Measurements from ENCODE around the gene ZSCAN21. TPM values are rescaled to one million over a fixed set of nuclear protein-coding genes. Genes with fewer than 3 reads are reported as not detected.
A peak's percentile ranks its signal among the peaks of the same experiment; 100 is the strongest.

The ZSCAN21 gene
- polyA plus RNA-seq, 1 experiment = 10.6 TPM

- Histone ChIP-seq H3K4me3 (ENCODE audit: low read depth, low read length) (no peak overlapping the region), H3K36me3 (ENCODE audit: control insufficient read depth, insufficient read depth, low read length) (peaks cover 60% of the 10 kb centered on the region), H3K27me3 (ENCODE audit: control insufficient read depth, insufficient read depth, low read length) (no peaks in the 10 kb centered on the region)
- POLR2A ChIA-PET = no interaction called here
- no peak for DNase-seq (ENCODE audit: low read depth)
- CTCF ChIA-PET = no interaction called here
- TF ChIP-seq CTCF (IDR thresholded peaks at IDR 0.05; ENCODE audit: insufficient read depth, low read depth, low read length) = no peak
Measured at GRCh38 chr7:100095704-100096103, 46.1 kb downstream of the ZSCAN21 start.

- ChIA-PET CTCF (no interaction called here), POLR2A (no interaction called here)
- TF ChIP-seq CTCF (IDR thresholded peaks at IDR 0.05; ENCODE audit: insufficient read depth, low read depth, low read length) = no peak
- no peak overlapping the region for H3K4me3 ChIP-seq (ENCODE audit: low read depth, low read length)
- no peak for DNase-seq (ENCODE audit: low read depth)
- H3K36me3 ChIP-seq (ENCODE audit: control insufficient read depth, insufficient read depth, low read length) = peaks cover 33% of the 10 kb centered on the region
- no peaks in the 10 kb centered on the region for H3K27me3 ChIP-seq (ENCODE audit: control insufficient read depth, insufficient read depth, low read length)
Measured at GRCh38 chr7:100098913-100099312, 49.3 kb downstream of the ZSCAN21 start.

GRCh38 chr7:100099452-100099851 lies 49.9 kb downstream of the ZSCAN21 start:
- Histone ChIP-seq H3K36me3 (ENCODE audit: control insufficient read depth, insufficient read depth, low read length) (peaks cover 30% of the 10 kb centered on the region), H3K27me3 (ENCODE audit: control insufficient read depth, insufficient read depth, low read length) (no peaks in the 10 kb centered on the region), H3K4me3 (ENCODE audit: low read depth, low read length) (peak overlapping the region; percentile 61)
- CTCF ChIA-PET = interaction anchor here (0.7 to 1.2 kb wide), 2 partner anchors 10 to 11 kb away, joined by 3 to 6 read pairs; no protein-coding TSS in a partner anchor
- DNase-seq (ENCODE audit: low read depth) = no peak
- TF ChIP-seq CTCF (IDR thresholded peaks at IDR 0.05; ENCODE audit: insufficient read depth, low read depth, low read length) = no peak
- POLR2A ChIA-PET = no interaction called here

- POLR2A ChIA-PET = interaction anchor here (0.6 to 0.9 kb wide), 5 partner anchors 12 to 792 kb away, joined by 3 to 17 read pairs (median 4); partner anchors contain the start of genes BUD31 and COPS6
- peak; percentile 80 for DNase-seq (ENCODE audit: low read depth)
- Histone ChIP-seq H3K4me3 (ENCODE audit: low read depth, low read length) (peak overlapping the region; percentile 61), H3K27me3 (ENCODE audit: control insufficient read depth, insufficient read depth, low read length) (no peaks in the 10 kb centered on the region), H3K36me3 (ENCODE audit: control insufficient read depth, insufficient read depth, low read length) (peaks cover 31% of the 10 kb centered on the region)
- CTCF ChIA-PET = interaction anchor here (0.7 to 2.3 kb wide), 7 partner anchors 8 to 121 kb away, joined by 3 to 6 read pairs (median 3); no protein-coding TSS in a partner anchor
- no peak for TF ChIP-seq CTCF (IDR thresholded peaks at IDR 0.05; ENCODE audit: insufficient read depth, low read depth, low read length)
Measured at GRCh38 chr7:100100420-100101015, 50.9 kb downstream of the ZSCAN21 start.

GRCh38 chr7:100101016-100101862 lies 51.7 kb downstream of the ZSCAN21 start, which contains the start of the genes AP4M1 and MCM7:
Gene AP4M1 (plus strand): TSS chr7:100101643. CDS start chr7:100101715, 72 bp downstream.
Gene MCM7 (minus strand): TSS chr7:100101397. CDS start chr7:100101294, 103 bp downstream.
- H3K36me3 ChIP-seq (ENCODE audit: control insufficient read depth, insufficient read depth, low read length) = peaks cover 26% of the 10 kb centered on the region
- peak within 1 kb of the TSS; percentile 61 for H3K4me3 ChIP-seq (ENCODE audit: low read depth, low read length)
- CTCF ChIA-PET = interaction anchor here (0.5 to 2.3 kb wide), 10 partner anchors 9 to 636 kb away, joined by 3 to 6 read pairs (median 3); no protein-coding TSS in a partner anchor
- no peaks in the 10 kb centered on the region for H3K27me3 ChIP-seq (ENCODE audit: control insufficient read depth, insufficient read depth, low read length)
- POLR2A ChIA-PET = interaction anchor here (0.6 to 0.9 kb wide), 5 partner anchors 13 to 792 kb away, joined by 3 to 17 read pairs (median 3); partner anchors contain the start of genes BUD31 and COPS6
- peak; percentile 94 for DNase-seq (ENCODE audit: low read depth)
- TF ChIP-seq CTCF (IDR thresholded peaks at IDR 0.05; ENCODE audit: insufficient read depth, low read depth, low read length) = no peak
